Lower leg skin (tissue), 3 donors: ENCODE data around the gene MAGI2.

ENCODE experiments used
- POLR2A ChIP-seq, 2 donors: fragments of 450-650 bp; IDR thresholded peaks; one replicate each; pipeline ENCODE4 v1.6.1; 2016 to 2017; ENCODE audit warnings: antibody characterized with exemption in 2 of 2, mild to moderate bottlenecking in 1 of 2, moderate library complexity in 1 of 2
- TF ChIP-seq, protein P1 (sequence below), 3 donors: fragments of 450-650 bp; IDR thresholded peaks; one replicate each; pipeline ENCODE4 v1.5.1; 2016; ENCODE audit warnings: antibody characterized with exemption in 3 of 3, mild to moderate bottlenecking in 3 of 3, moderate library complexity in 2 of 3

DNA sequence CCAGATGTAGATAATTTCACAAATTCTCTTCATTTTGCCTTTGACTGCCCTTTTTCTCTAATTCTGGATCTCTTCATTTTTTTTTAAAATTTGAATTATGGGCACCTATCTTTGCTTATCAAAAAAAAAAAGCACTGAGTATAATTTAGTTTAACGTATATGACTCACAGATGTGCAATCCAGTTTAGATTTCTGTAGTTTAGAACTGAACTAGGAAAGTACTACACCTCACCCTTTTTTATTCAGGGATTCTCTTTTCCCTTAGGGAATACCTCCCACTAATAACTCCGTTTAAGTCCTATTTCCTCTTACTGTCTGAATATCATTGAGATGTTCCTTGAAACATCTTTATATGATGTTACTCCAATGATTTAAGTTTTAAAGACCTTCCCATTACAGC, 665.0 kb downstream of the MAGI2 start:
- TF ChIP-seq, protein P1, sequence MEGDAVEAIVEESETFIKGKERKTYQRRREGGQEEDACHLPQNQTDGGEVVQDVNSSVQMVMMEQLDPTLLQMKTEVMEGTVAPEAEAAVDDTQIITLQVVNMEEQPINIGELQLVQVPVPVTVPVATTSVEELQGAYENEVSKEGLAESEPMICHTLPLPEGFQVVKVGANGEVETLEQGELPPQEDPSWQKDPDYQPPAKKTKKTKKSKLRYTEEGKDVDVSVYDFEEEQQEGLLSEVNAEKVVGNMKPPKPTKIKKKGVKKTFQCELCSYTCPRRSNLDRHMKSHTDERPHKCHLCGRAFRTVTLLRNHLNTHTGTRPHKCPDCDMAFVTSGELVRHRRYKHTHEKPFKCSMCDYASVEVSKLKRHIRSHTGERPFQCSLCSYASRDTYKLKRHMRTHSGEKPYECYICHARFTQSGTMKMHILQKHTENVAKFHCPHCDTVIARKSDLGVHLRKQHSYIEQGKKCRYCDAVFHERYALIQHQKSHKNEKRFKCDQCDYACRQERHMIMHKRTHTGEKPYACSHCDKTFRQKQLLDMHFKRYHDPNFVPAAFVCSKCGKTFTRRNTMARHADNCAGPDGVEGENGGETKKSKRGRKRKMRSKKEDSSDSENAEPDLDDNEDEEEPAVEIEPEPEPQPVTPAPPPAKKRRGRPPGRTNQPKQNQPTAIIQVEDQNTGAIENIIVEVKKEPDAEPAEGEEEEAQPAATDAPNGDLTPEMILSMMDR (IDR thresholded peaks at IDR 0.05), result no peak
- TF ChIP-seq POLR2A (IDR thresholded peaks at IDR 0.05), result no peak
